OCI-LY3 (cell line): Measurements from ENCODE around the gene DST.

Experiments used
- H2AFZ ChIP-seq: fragments of 200-600, 300-600 bp; shearing (Covaris generic); 2 replicates; pipeline ENCODE4 v1.6.0; 2014; ENCODE audit warnings: antibody characterized with exemption, low read depth, low read length
- H3K27ac ChIP-seq: fragments of 200-600, 300-600 bp; sonication (generic); 2 replicates; pipeline ENCODE4 v1.5.1; 2014; ENCODE audit warnings: mild to moderate bottlenecking, low read length, moderate library complexity, mixed read lengths
- H3K27me3 ChIP-seq: fragments of 200-600, 300-600 bp; sonication (generic); 2 replicates; pipeline ENCODE4 v1.6.1; 2014; ENCODE audit warnings: low read depth, low read length, mixed read lengths
- H3K36me3 ChIP-seq: fragments of 200-600, 300-600 bp; sonication (generic); replicated peaks from 2 replicates; pipeline ENCODE3; 2014; ENCODE audit warnings: low read depth, low read length, mixed read lengths
- H3K4me1 ChIP-seq: fragments of 300-600, 200-600 bp; sonication (generic); 2 replicates; pipeline ENCODE4 v1.6.1; 2014; ENCODE audit warnings: low read length, mixed read lengths
- H3K4me2 ChIP-seq: fragments of 200-600, 300-600 bp; sonication (generic); 2 replicates; pipeline ENCODE4 v1.6.1; 2014; ENCODE audit warnings: low read length, mixed read lengths
- H3K4me3 ChIP-seq: fragments of 300-600, 200-600 bp; sonication (generic); 2 replicates; pipeline ENCODE4 v1.5.1; 2014; ENCODE audit warnings: antibody characterized with exemption, mild to moderate bottlenecking, low read length, moderate library complexity
- H3K79me2 ChIP-seq: fragments of 300-600, 200-600 bp; shearing (Covaris generic); 2 replicates; pipeline ENCODE4 v1.6.1; 2014; ENCODE audit warnings: mild to moderate bottlenecking, low read length, mixed read lengths
- H3K9ac ChIP-seq: fragments of 300-600, 200-600 bp; shearing (Covaris generic); 2 replicates; pipeline ENCODE4 v1.6.0; 2014; ENCODE audit warnings: mild to moderate bottlenecking, low read length, moderate library complexity
- H3K9me3 ChIP-seq: fragments of 200-600, 300-600 bp; shearing (Covaris generic); 2 replicates; pipeline ENCODE4 v1.6.1; 2014; ENCODE audit warnings: low read length, mixed read lengths; ENCODE audit not compliant: insufficient read depth
- H4K20me1 ChIP-seq: fragments of 200-600, 300-600 bp; sonication (generic); 2 replicates; pipeline ENCODE4 v1.6.1; 2016; ENCODE audit warnings: low read length, mixed read lengths; ENCODE audit not compliant: insufficient read depth
- EZH2phosphoT487 ChIP-seq: fragments of 200-600 bp; shearing (Covaris generic); IDR thresholded peaks from 2 replicates; pipeline ENCODE4 v1.6.1; 2018; ENCODE audit warnings: antibody characterized with exemption, mixed run types, low read depth
- TF ChIP-seq, protein P1 (sequence below): fragments of 200-600, 300-600 bp; sonication (generic); IDR thresholded peaks from 2 replicates; pipeline ENCODE4 v1.5.1; 2014; ENCODE audit warnings: antibody characterized with exemption, low read length, low read depth

The DST gene

DNA sequence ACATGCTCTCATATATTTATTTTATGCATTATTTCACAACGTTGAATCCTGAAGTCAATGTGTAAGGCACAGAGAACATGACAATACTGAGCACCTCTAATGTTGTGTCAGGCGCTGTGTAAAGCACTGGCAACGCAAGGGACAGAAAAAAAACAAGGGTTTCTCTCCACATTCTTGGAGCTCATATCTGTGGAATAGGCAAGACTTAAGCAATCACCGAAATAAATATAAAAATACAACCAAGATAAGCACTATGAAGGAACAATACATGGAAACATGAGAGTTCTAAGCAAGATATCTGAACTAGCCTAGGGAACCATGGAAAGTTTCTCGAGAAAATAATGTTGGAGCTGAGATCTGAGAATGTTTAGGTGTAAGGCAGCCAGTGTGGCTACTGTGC is 1.7 kb upstream of the DST start:
- TF ChIP-seq, protein P1, sequence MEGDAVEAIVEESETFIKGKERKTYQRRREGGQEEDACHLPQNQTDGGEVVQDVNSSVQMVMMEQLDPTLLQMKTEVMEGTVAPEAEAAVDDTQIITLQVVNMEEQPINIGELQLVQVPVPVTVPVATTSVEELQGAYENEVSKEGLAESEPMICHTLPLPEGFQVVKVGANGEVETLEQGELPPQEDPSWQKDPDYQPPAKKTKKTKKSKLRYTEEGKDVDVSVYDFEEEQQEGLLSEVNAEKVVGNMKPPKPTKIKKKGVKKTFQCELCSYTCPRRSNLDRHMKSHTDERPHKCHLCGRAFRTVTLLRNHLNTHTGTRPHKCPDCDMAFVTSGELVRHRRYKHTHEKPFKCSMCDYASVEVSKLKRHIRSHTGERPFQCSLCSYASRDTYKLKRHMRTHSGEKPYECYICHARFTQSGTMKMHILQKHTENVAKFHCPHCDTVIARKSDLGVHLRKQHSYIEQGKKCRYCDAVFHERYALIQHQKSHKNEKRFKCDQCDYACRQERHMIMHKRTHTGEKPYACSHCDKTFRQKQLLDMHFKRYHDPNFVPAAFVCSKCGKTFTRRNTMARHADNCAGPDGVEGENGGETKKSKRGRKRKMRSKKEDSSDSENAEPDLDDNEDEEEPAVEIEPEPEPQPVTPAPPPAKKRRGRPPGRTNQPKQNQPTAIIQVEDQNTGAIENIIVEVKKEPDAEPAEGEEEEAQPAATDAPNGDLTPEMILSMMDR: no peak
- TF ChIP-seq EZH2phosphoT487: no peak
- Histone ChIP-seq H3K36me3 (no peaks in the 10 kb centered on the region), H3K9me3 (no peaks in the 10 kb centered on the region), H3K79me2 (no peaks in the 10 kb centered on the region), H3K9ac (no peak overlapping the region), H3K4me2 (no peak overlapping the region), H3K27me3 (peaks cover 4% of the 10 kb centered on the region; the same call in 1 of the 2 replicates), H3K4me3 (no peak overlapping the region), H2AFZ (no peak overlapping the region), H3K4me1 (peaks cover 2% of the 10 kb centered on the region; the same call in 1 of the 2 replicates), H4K20me1 (no peaks in the 10 kb centered on the region), H3K27ac (no peak overlapping the region)

DNA sequence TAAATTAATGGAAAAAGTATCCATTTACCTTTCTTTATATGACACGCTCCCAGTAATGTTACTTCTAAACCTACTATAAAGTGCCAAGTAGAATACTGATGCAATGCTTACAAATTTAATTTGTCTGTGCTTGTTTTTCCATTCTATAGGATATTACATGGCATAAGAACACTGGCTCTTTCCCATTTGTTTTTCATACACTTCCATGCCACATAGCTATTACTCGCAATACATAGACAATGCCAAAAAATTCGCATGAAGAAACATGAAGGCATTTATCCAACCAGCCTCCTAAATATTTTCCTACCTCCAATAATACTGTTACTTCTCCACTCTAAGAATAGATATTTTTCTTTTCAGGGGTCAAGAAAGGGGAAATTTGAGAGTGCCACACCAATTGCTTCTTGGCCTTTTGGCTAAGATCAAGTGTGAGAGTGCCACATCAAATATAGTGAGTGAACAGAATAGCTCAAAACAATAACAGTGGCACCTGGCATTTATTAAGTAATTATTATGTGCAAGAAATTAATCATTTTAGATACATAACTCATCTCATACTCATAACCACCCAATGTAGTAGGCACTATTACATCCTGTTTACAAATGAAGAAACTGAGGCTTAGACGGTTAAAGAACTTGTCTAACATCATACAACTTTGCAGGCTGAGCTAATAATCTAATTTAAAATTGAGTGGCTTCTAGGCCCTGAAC is 845 bp upstream of the DST start:
- no peak overlapping the region for H3K4me2 ChIP-seq
- H3K9me3 ChIP-seq: no peaks in the 10 kb centered on the region
- no peaks in the 10 kb centered on the region for H3K79me2 ChIP-seq
- H2AFZ ChIP-seq: no peak overlapping the region
- peaks cover 4% of the 10 kb centered on the region; the same call in 1 of the 2 replicates for H3K4me1 ChIP-seq
- TF ChIP-seq EZH2phosphoT487: no peak
- TF ChIP-seq, protein P1: no peak
- H4K20me1 ChIP-seq: no peaks in the 10 kb centered on the region
- no peaks in the 10 kb centered on the region for H3K36me3 ChIP-seq
- peaks cover 4% of the 10 kb centered on the region; the same call in 1 of the 2 replicates for H3K27me3 ChIP-seq
- no peak overlapping the region for H3K27ac ChIP-seq
- H3K4me3 ChIP-seq: no peak overlapping the region
- no peak overlapping the region for H3K9ac ChIP-seq

DNA sequence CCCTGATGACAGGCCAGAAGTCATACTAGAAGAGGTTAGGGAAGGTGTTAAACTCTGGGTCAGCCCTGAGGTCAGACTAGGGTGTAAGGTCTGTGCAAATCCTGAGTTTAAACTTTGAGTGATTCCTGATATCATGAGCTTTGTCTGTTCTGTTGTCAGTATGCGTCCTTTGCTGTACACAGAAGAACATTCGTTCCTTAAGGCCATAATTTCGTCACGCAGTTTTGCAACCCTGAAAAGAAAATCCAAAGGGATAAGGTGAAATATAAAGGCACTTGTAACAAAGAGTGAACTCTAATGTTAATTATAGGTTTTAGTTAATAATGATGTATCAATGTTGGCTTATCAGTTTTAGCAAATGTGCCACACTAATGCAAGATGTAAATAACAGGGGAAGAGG is 2.3 kb downstream of the DST start:
- no peak overlapping the region for H3K4me3 ChIP-seq
- H3K4me2 ChIP-seq: no peak overlapping the region
- H3K36me3 ChIP-seq: no peaks in the 10 kb centered on the region
- no peaks in the 10 kb centered on the region for H4K20me1 ChIP-seq
- no peaks in the 10 kb centered on the region for H3K79me2 ChIP-seq
- peaks cover 4% of the 10 kb centered on the region; the same call in 1 of the 2 replicates for H3K4me1 ChIP-seq
- no peak overlapping the region for H3K27ac ChIP-seq
- no peaks in the 10 kb centered on the region for H3K9me3 ChIP-seq
- TF ChIP-seq, protein P1: no peak
- TF ChIP-seq EZH2phosphoT487: no peak
- H3K9ac ChIP-seq: no peak overlapping the region
- peaks cover 4% of the 10 kb centered on the region; the same call in 1 of the 2 replicates for H3K27me3 ChIP-seq
- H2AFZ ChIP-seq: no peak overlapping the region

DNA sequence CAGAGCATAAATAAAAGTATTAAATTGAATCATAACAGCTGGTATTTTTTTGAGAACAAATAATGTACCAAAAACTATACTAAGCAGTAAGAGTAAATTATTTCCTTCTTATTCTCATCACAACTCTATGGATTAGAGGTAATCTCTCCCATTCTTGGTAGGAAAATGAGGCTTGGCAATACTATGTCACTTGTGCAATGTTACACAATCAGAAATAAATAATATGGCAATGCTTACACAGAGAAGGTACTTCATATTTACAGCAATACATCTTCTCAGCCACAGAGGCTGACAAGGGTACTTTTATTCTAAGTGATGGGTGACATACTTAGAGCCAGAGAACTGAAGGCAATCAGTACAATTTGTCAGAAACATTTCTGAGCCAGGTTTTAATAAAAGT is 3.9 kb downstream of the DST start:
- Histone ChIP-seq H3K9ac (no peak overlapping the region), H3K79me2 (no peaks in the 10 kb centered on the region)

More for the DNA sequence above, 3.9 kb downstream of the DST start:
- H2AFZ ChIP-seq: no peak overlapping the region
- no peak for TF ChIP-seq EZH2phosphoT487
- TF ChIP-seq, protein P1: no peak
- H3K4me3 ChIP-seq: no peak overlapping the region
- H4K20me1 ChIP-seq: no peaks in the 10 kb centered on the region
- H3K9me3 ChIP-seq: no peaks in the 10 kb centered on the region
- H3K36me3 ChIP-seq: no peaks in the 10 kb centered on the region
- no peak overlapping the region for H3K27ac ChIP-seq
- no peak overlapping the region for H3K4me2 ChIP-seq
- H3K27me3 ChIP-seq: peaks cover 4% of the 10 kb centered on the region; the same call in 1 of the 2 replicates
- H3K4me1 ChIP-seq: peaks cover 4% of the 10 kb centered on the region; the same call in 1 of the 2 replicates
